HEK293 (cell line): ENCODE measurements around the gene RND1.
"Not testable (repeated sequence)": the region's sequence is repeated elsewhere in the genome, so short reads cannot be mapped to it uniquely, and the experiment has no call there.

Experiments
- CTCF ChIP-seq: fragments of 450-650 bp; formaldehyde crosslinking; IDR thresholded peaks from 2 replicates; pipeline ENCODE4 v1.5.1; 2016; ENCODE audit warnings: missing biosample characterization, missing genetic modification characterization
- RBAK ChIP-seq: fragments of 450-650 bp; formaldehyde crosslinking; IDR thresholded peaks from 2 replicates; pipeline ENCODE4 v1.5.1; 2016; ENCODE audit warnings: missing biosample characterization, missing genetic modification characterization
- REST ChIP-seq: fragments of 450-650 bp; formaldehyde crosslinking; IDR thresholded peaks from 2 replicates; pipeline ENCODE4 v1.5.1; 2016; ENCODE audit warnings: missing biosample characterization, missing genetic modification characterization

- not testable (repeated sequence) for TF ChIP-seq REST (tag by site-specific recombination); CTCF (tag by site-specific recombination); RBAK
These were observed 7.9 kb upstream of the RND1 start for GRCh38 chr12:48873534-48873933.
